IMR-90 (cell line): ENCODE data around the gene CEP170.
"Not testable (repeated sequence)": the region's sequence is repeated elsewhere in the genome, so short reads cannot be mapped to it uniquely, and the experiment has no call there.

Source experiments
- POLR2A ChIP-seq: IDR thresholded peaks from 2 replicates; pipeline ENCODE4 v1.6.1; 2012; ENCODE audit warnings: mild to moderate bottlenecking, low read depth, low read length
- RFX5 ChIP-seq: IDR thresholded peaks from 2 replicates; pipeline ENCODE4 v1.8.0; 2012; ENCODE audit warnings: low read depth, mild to moderate bottlenecking, low read length, moderate library complexity
- TF ChIP-seq, protein P1 (sequence below): conservative IDR thresholded peaks from 2 replicates; pipeline ENCODE4 v1.5.1; 2012; ENCODE audit warnings: mild to moderate bottlenecking, low read depth, low read length, improper control_type of control experiment
- TF ChIP-seq, protein P2 (sequence below): fragments of 150-350 bp; IDR thresholded peaks from 2 replicates; pipeline ENCODE4 v1.6.1; 2017; ENCODE audit warnings: mild to moderate bottlenecking, antibody characterized with exemption, low read length, low read depth

DNA sequence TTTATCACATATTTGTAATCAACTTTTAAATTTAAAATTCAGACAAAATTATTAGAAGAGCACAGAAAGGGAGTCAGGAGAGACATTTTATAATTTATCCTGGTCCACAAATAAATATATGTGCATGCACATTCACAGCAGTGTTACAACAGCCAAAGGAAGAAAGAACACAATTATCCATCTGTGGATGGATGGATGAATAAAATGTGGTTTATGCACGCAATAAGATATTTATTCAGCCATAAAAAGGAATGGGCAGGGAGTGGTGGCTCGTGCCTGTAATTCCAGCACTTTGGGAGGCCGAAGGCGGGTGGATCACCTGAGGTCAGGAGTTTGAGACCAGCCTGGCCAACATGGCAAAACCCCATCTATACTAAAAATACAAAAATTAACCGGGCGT is 77.3 kb downstream of the CEP170 start:
- TF ChIP-seq, protein P1, sequence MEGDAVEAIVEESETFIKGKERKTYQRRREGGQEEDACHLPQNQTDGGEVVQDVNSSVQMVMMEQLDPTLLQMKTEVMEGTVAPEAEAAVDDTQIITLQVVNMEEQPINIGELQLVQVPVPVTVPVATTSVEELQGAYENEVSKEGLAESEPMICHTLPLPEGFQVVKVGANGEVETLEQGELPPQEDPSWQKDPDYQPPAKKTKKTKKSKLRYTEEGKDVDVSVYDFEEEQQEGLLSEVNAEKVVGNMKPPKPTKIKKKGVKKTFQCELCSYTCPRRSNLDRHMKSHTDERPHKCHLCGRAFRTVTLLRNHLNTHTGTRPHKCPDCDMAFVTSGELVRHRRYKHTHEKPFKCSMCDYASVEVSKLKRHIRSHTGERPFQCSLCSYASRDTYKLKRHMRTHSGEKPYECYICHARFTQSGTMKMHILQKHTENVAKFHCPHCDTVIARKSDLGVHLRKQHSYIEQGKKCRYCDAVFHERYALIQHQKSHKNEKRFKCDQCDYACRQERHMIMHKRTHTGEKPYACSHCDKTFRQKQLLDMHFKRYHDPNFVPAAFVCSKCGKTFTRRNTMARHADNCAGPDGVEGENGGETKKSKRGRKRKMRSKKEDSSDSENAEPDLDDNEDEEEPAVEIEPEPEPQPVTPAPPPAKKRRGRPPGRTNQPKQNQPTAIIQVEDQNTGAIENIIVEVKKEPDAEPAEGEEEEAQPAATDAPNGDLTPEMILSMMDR: not testable (repeated sequence)
- not testable (repeated sequence) for TF ChIP-seq POLR2A, RFX5
- TF ChIP-seq, protein P2, sequence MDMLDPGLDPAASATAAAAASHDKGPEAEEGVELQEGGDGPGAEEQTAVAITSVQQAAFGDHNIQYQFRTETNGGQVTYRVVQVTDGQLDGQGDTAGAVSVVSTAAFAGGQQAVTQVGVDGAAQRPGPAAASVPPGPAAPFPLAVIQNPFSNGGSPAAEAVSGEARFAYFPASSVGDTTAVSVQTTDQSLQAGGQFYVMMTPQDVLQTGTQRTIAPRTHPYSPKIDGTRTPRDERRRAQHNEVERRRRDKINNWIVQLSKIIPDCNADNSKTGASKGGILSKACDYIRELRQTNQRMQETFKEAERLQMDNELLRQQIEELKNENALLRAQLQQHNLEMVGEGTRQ: not testable (repeated sequence)
